Measurements from ENCODE around the gene ALK.
"Not testable (repeated sequence)": the region's sequence is repeated elsewhere in the genome, so short reads cannot be mapped to it uniquely, and the experiment has no call there.

The ALK gene

GRCh38 chr2:29246383-29247300 is 674.7 kb downstream of the ALK start:
- no peak overlapping the region for H3K27ac ChIP-seq
- TF ChIP-seq, protein P1, sequence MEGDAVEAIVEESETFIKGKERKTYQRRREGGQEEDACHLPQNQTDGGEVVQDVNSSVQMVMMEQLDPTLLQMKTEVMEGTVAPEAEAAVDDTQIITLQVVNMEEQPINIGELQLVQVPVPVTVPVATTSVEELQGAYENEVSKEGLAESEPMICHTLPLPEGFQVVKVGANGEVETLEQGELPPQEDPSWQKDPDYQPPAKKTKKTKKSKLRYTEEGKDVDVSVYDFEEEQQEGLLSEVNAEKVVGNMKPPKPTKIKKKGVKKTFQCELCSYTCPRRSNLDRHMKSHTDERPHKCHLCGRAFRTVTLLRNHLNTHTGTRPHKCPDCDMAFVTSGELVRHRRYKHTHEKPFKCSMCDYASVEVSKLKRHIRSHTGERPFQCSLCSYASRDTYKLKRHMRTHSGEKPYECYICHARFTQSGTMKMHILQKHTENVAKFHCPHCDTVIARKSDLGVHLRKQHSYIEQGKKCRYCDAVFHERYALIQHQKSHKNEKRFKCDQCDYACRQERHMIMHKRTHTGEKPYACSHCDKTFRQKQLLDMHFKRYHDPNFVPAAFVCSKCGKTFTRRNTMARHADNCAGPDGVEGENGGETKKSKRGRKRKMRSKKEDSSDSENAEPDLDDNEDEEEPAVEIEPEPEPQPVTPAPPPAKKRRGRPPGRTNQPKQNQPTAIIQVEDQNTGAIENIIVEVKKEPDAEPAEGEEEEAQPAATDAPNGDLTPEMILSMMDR (conservative IDR thresholded peaks at IDR 0.05), result no peak

- TF ChIP-seq, protein P1 (conservative IDR thresholded peaks at IDR 0.05), result no peak
- H3K27ac ChIP-seq, result no peak overlapping the region
Measured at GRCh38 chr2:29245742-29246382, 675.5 kb downstream of the ALK start.

DNA sequence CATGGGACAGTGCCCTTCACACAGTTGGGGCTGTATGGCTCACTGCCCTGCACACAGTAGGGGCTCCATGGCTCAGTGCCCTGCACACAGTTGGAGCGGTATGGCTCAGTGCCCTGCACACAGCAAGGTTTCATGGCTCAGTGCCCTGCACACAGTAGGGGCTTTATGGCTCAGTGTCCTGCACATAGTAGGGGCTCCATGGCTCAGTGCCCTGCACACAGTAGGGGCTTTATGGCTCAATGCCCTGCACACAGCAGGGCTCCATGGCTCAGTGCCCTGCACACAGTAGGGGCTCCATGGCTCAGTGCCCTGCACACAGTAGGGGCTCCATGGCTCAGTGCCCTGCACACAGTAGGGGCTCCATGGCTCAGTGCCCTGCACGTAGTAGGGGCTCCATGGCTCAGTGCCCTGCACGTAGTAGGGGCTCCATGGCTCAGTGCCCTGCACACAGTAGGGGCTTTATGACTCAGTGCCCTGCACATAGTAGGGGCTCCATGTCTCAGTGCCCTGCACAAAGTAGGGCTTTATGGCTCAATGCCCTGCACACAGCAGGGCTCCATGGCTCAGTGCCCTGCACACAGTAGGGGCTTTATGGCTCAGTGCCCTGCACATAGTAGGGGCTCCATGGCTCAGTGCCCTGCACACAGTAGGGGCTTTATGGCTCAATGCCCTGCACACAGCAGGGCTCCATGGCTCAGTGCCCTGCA is 676.2 kb downstream of the ALK start:
- not testable (repeated sequence) for H3K27ac ChIP-seq

- TF ChIP-seq, protein P1 (conservative IDR thresholded peaks at IDR 0.05), result no peak
- no peak overlapping the region for H3K27ac ChIP-seq
Measured at GRCh38 chr2:29242621-29243375, 678.6 kb downstream of the ALK start.

GRCh38 chr2:29241955-29242565 is 679.3 kb downstream of the ALK start:
- no peak overlapping the region for H3K27ac ChIP-seq
- TF ChIP-seq, protein P1 (conservative IDR thresholded peaks at IDR 0.05), result no peak

DNA sequence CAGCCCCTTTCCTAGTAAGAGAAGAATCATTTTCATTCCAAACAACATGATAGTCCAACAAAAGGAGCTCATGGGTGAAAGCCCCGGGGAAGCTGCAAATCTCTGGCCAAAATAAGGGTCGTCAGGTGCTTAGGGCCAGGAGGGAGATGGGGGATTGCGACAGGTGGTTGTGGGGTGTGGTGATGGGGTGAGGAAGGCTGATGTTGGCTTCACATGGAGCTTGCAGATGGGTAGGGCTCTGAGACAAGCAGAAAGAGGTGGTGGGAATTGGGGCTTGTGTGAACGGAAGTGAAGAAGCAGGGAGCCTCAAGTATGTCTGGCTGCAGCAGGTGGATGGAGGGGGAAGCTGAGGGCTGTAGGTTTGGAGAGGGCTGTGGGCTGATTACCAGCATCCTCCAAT is 680.0 kb downstream of the ALK start:
- TF ChIP-seq, protein P1 (conservative IDR thresholded peaks at IDR 0.05), result no peak
- no peak overlapping the region for H3K27ac ChIP-seq

DNA sequence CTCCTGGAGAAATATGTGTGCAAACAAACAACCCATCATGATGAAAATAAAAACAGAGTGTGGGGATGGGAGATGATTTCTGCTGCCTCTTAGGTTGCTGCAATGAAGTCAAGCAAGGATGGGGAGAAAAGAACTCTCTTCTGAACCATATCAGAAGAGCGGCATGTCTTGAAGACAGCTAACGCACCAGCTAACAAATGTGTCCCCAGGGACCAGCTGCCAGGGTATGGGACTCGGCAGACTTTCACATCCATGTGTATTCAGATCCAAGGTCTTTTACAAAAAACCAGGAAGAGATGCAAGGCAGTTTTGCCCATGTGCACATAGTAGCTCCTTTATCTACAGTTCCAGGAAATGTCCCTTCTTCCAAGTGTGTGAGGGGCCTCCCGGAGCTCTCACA is 680.8 kb downstream of the ALK start:
- TF ChIP-seq, protein P1 (conservative IDR thresholded peaks at IDR 0.05), result no peak
- H3K27ac ChIP-seq, result no peak overlapping the region
